DOHH2 (cell line): Measurements from ENCODE around the gene RNF141.

ENCODE experiments used
- H3F3A ChIP-seq: fragments of 200-600 bp; sonication (generic), shearing (Covaris generic); 2 replicates; pipeline ENCODE4 v1.6.0; 2016; ENCODE audit warnings: antibody characterized with exemption, mild to moderate bottlenecking; ENCODE audit not compliant: control insufficient read depth, insufficient read depth
- H3K27ac ChIP-seq: fragments of 200-600 bp; sonication (generic); 2 replicates; pipeline ENCODE4 v1.5.1; 2014; ENCODE audit warnings: low read depth, mild to moderate bottlenecking, low read length, moderate library complexity
- H3K27me3 ChIP-seq: fragments of 200-600 bp; sonication (generic); 2 replicates; pipeline ENCODE4 v1.6.1; 2014; ENCODE audit warnings: mild to moderate bottlenecking, low read length, mixed read lengths; ENCODE audit not compliant: control insufficient read depth
- H3K36me3 ChIP-seq: fragments of 200-600 bp; sonication (generic); 2 replicates; pipeline ENCODE4 v1.6.1; 2014; ENCODE audit warnings: mild to moderate bottlenecking, low read length, moderate library complexity, mixed read lengths; ENCODE audit not compliant: control insufficient read depth
- H3K4me1 ChIP-seq: fragments of 200-600 bp; sonication (generic); 2 replicates; pipeline ENCODE4 v1.6.1; 2014; ENCODE audit warnings: mild to moderate bottlenecking, low read length, mixed read lengths; ENCODE audit not compliant: control insufficient read depth
- H3K4me2 ChIP-seq: fragments of 200-600 bp; sonication (generic); 2 replicates; pipeline ENCODE4 v1.6.0; 2014; ENCODE audit warnings: mild to moderate bottlenecking, low read length, moderate library complexity
- H3K4me3 ChIP-seq: fragments of 200-600 bp; sonication (generic); 2 replicates; pipeline ENCODE4 v1.5.1; 2014; ENCODE audit warnings: mild to moderate bottlenecking, low read length, mixed read lengths
- H3K79me2 ChIP-seq: fragments of 200-600 bp; sonication (generic); 2 replicates; pipeline ENCODE4 v1.6.1; 2014; ENCODE audit warnings: mild to moderate bottlenecking, low read length, mixed read lengths; ENCODE audit not compliant: control insufficient read depth
- H3K9me2 ChIP-seq: fragments of 200-600 bp; sonication (generic); replicated peaks from 2 replicates; pipeline ENCODE4 v1.6.1; 2014; ENCODE audit warnings: mild to moderate bottlenecking, low read length, mixed read lengths; ENCODE audit not compliant: control insufficient read depth
- H3K9me3 ChIP-seq: fragments of 200-600 bp; sonication (generic); 2 replicates; pipeline ENCODE4 v1.6.1; 2014; ENCODE audit warnings: antibody characterized with exemption, low read length, mixed read lengths; ENCODE audit not compliant: control insufficient read depth, insufficient read depth
- H4K20me1 ChIP-seq: fragments of 200-600 bp; sonication (generic); 2 replicates; pipeline ENCODE4 v1.6.0; 2014; ENCODE audit warnings: low read depth, mild to moderate bottlenecking, antibody characterized with exemption, low read length, moderate library complexity; ENCODE audit not compliant: control insufficient read depth, insufficient read depth
- CTCF ChIP-seq: fragments of 200-600 bp; sonication (generic); IDR thresholded peaks from one replicate; pipeline ENCODE4 v1.5.1; 2014; ENCODE audit warnings: antibody characterized with exemption, mild to moderate bottlenecking, low read depth, low read length; ENCODE audit not compliant: poor library complexity, severe bottlenecking
- EZH2phosphoT487 ChIP-seq: fragments of 200-600 bp; sonication (generic); IDR thresholded peaks from 2 replicates; pipeline ENCODE4 v1.6.1; 2017; ENCODE audit warnings: borderline replicate concordance, mild to moderate bottlenecking, antibody characterized with exemption, low read length, moderate library complexity, mixed read lengths

RNF141 gene

GRCh38 chr11:10488934-10489691 lies 51.9 kb downstream of the RNF141 start:
- Histone ChIP-seq H3K4me1 (no peaks in the 10 kb centered on the region), H3F3A (no peaks in the 10 kb centered on the region), H3K27ac (no peak overlapping the region), H3K79me2 (no peaks in the 10 kb centered on the region), H3K9me3 (no peaks in the 10 kb centered on the region), H3K36me3 (no peaks in the 10 kb centered on the region; the same call in 1 of the 2 replicates), H3K4me2 (no peak overlapping the region), H3K4me3 (no peak overlapping the region), H3K9me2 (no peaks in the 10 kb centered on the region), H4K20me1 (no peaks in the 10 kb centered on the region), H3K27me3 (no peaks in the 10 kb centered on the region)
- TF ChIP-seq CTCF (no peak), EZH2phosphoT487 (no peak)

- Histone ChIP-seq H3K9me3 (no peaks in the 10 kb centered on the region), H3K79me2 (no peaks in the 10 kb centered on the region), H3K9me2 (no peaks in the 10 kb centered on the region), H3K4me2 (no peak overlapping the region), H3K4me1 (no peaks in the 10 kb centered on the region), H3K27ac (no peak overlapping the region), H3K36me3 (no peaks in the 10 kb centered on the region; the same call in 1 of the 2 replicates), H3K27me3 (no peaks in the 10 kb centered on the region), H4K20me1 (no peaks in the 10 kb centered on the region), H3F3A (no peaks in the 10 kb centered on the region), H3K4me3 (no peak overlapping the region)
- TF ChIP-seq EZH2phosphoT487 (no peak), CTCF (no peak)
These were observed 52.7 kb downstream of the RNF141 start for GRCh38 chr11:10488121-10488933.

GRCh38 chr11:10487002-10487647 lies 53.9 kb downstream of the RNF141 start:
- Histone ChIP-seq H3K9me3 (no peaks in the 10 kb centered on the region), H3K36me3 (no peaks in the 10 kb centered on the region), H3K4me1 (no peaks in the 10 kb centered on the region), H3F3A (no peaks in the 10 kb centered on the region), H3K27me3 (no peaks in the 10 kb centered on the region), H3K79me2 (no peaks in the 10 kb centered on the region), H3K9me2 (no peaks in the 10 kb centered on the region), H3K4me3 (no peak overlapping the region), H3K27ac (no peak overlapping the region), H3K4me2 (no peak overlapping the region), H4K20me1 (no peaks in the 10 kb centered on the region)
- no peak for TF ChIP-seq CTCF
- TF ChIP-seq EZH2phosphoT487, result no peak
